Glomerular endothelial cell (primary cell): ENCODE measurements around the gene C19orf73. TPM values are rescaled to one million over a fixed set of nuclear protein-coding genes. Genes with fewer than 3 reads are reported as not detected.
"Not testable (repeated sequence)": the region's sequence is repeated elsewhere in the genome, so short reads cannot be mapped to it uniquely, and the experiment has no call there.

Source experiments
- DNase-seq: peaks from one replicate; pipeline ENCODE4 v3.0.0-alpha.2; 2011; ENCODE audit warnings: low read depth, low spot score; ENCODE audit errors: extremely low read depth
- total RNA-seq: library from RNA; depleted of rRNA; stranded (reverse); fragments of >200 nt; gene quantifications from 2 replicates; pipeline ENCODE4 v1.2.3, GENCODE V29; 2015

The C19orf73 gene
- total RNA-seq, 1 donor from 2014 or later = 3.3 TPM

- DNase-seq = no peak
Observed at GRCh38 chr19:49103331-49104085, 15.4 kb downstream of the C19orf73 start.

- no peak for DNase-seq
Observed at GRCh38 chr19:49102303-49102702, 16.6 kb downstream of the C19orf73 start.

- no peak for DNase-seq
Observed at GRCh38 chr19:49101160-49101559, 17.8 kb downstream of the C19orf73 start.

GRCh38 chr19:49098795-49099194 is 20.1 kb downstream of the C19orf73 start:
- no peak for DNase-seq

GRCh38 chr19:49097453-49098288 is 21.3 kb downstream of the C19orf73 start:
- DNase-seq = no peak

- no peak for DNase-seq
Observed at GRCh38 chr19:49094505-49095482, 24.1 kb downstream of the C19orf73 start.

GRCh38 chr19:49092686-49093085 is 26.3 kb downstream of the C19orf73 start:
- no peak for DNase-seq

- DNase-seq = no peak
Observed at GRCh38 chr19:49091391-49092038, 27.4 kb downstream of the C19orf73 start.

- no peak for DNase-seq
Observed at GRCh38 chr19:49086296-49086695, 32.6 kb downstream of the C19orf73 start.

GRCh38 chr19:49085868-49086232 is 33.1 kb downstream of the C19orf73 start:
- no peak for DNase-seq

- DNase-seq = peak; percentile 96
Observed at GRCh38 chr19:49085020-49085867, 33.7 kb downstream of the C19orf73 start, which contains the start of gene SNRNP70. TSS of gene SNRNP70 (plus strand) at chr19:49085451. CDS start at chr19:49086415, 964 bp downstream.

- DNase-seq = no peak
Observed at GRCh38 chr19:49084206-49085019, 34.5 kb downstream of the C19orf73 start.

GRCh38 chr19:49081273-49081672 is 37.7 kb downstream of the C19orf73 start:
- DNase-seq = no peak

GRCh38 chr19:49080392-49080791 is 38.6 kb downstream of the C19orf73 start:
- no peak for DNase-seq

- not testable (repeated sequence) for DNase-seq
Observed at GRCh38 chr19:49074869-49075268, 44.1 kb downstream of the C19orf73 start.

- no peak for DNase-seq
Observed at GRCh38 chr19:49073514-49074378, 45.2 kb downstream of the C19orf73 start.

- no peak for DNase-seq
Observed at GRCh38 chr19:49071860-49072547, 46.9 kb downstream of the C19orf73 start.
